Kidney glomerular epithelial cell (primary cell): ENCODE results near the gene DCAF5.
A peak's percentile ranks its signal among the peaks of the same experiment; 100 is the strongest.
"Not testable (repeated sequence)": the region's sequence is repeated elsewhere in the genome, so short reads cannot be mapped to it uniquely, and the experiment has no call there.

Source experiments
- DNase-seq: peaks from one replicate; lab custom pipeline; 2025; lab: John Stamatoyannopoulos, UW

Gene DCAF5

GRCh38 chr14:69072584-69072983 is 80.3 kb downstream of the DCAF5 start:
- DNase-seq = no peak

- peak; percentile 67 for DNase-seq
These were observed 84.0 kb downstream of the DCAF5 start for GRCh38 chr14:69068744-69069421.

- DNase-seq = no peak
These were observed 86.3 kb downstream of the DCAF5 start for GRCh38 chr14:69066396-69067171.

GRCh38 chr14:69065934-69066333 is 87.0 kb downstream of the DCAF5 start:
- DNase-seq = not testable (repeated sequence)

GRCh38 chr14:69064596-69064995 is 88.3 kb downstream of the DCAF5 start:
- DNase-seq = no peak

GRCh38 chr14:69059658-69060623 is 93.0 kb downstream of the DCAF5 start:
- DNase-seq = no peak

- DNase-seq = peak; percentile 59
These were observed 96.7 kb downstream of the DCAF5 start for GRCh38 chr14:69055999-69056788.

GRCh38 chr14:69055125-69055524 is 97.8 kb downstream of the DCAF5 start:
- peak; percentile 81 for DNase-seq

- DNase-seq = no peak
These were observed 98.9 kb downstream of the DCAF5 start for GRCh38 chr14:69054030-69054429.

- DNase-seq = no peak
These were observed 100.7 kb downstream of the DCAF5 start for GRCh38 chr14:69052181-69052601.

GRCh38 chr14:69050240-69051184 is 102.4 kb downstream of the DCAF5 start:
- DNase-seq = no peak

GRCh38 chr14:69049675-69050074 is 103.2 kb downstream of the DCAF5 start:
- DNase-seq = no peak

GRCh38 chr14:69048456-69048855 is 104.5 kb downstream of the DCAF5 start:
- no peak for DNase-seq

GRCh38 chr14:69047255-69047654 is 105.7 kb downstream of the DCAF5 start:
- DNase-seq = no peak

- no peak for DNase-seq
These were observed 106.5 kb downstream of the DCAF5 start for GRCh38 chr14:69046476-69046860.

- DNase-seq = no peak
These were observed 107.0 kb downstream of the DCAF5 start for GRCh38 chr14:69045857-69046475.

- DNase-seq = peak; percentile 44
These were observed 107.9 kb downstream of the DCAF5 start for GRCh38 chr14:69044965-69045555.

GRCh38 chr14:69044296-69044695 is 108.6 kb downstream of the DCAF5 start:
- no peak for DNase-seq

GRCh38 chr14:69043596-69044260 is 109.2 kb downstream of the DCAF5 start:
- DNase-seq = peak; percentile 45
